CD8-positive, alpha-beta memory T cell (primary cell): ENCODE measurements around the gene SERPINA1. TPM values are rescaled to one million over a fixed set of nuclear protein-coding genes. Genes with fewer than 3 reads are reported as not detected.
A peak's percentile ranks its signal among the peaks of the same experiment; 100 is the strongest.
"Not testable (repeated sequence)": the region's sequence is repeated elsewhere in the genome, so short reads cannot be mapped to it uniquely, and the experiment has no call there.

ENCODE experiments used
- CTCF ChIA-PET: fragments of 350-600 bp; sonication (Branson Sonifier 250); formaldehyde crosslinking; loops from one replicate; lab custom pipeline; 2021; ENCODE audit warnings: antibody characterized with exemption; lab: Charles Lee
- POLR2A ChIA-PET: fragments of 350-600 bp; sonication (Branson Sonifier 250); formaldehyde crosslinking; loops from one replicate; lab custom pipeline; 2021; ENCODE audit warnings: antibody characterized with exemption; lab: Charles Lee
- DNase-seq, 5 donors: peaks; one replicate each; pipeline versions ENCODE4 v3.0.0 to v3.0.0-alpha.2; 2020 to 2022; ENCODE audit warnings: mixed read lengths in 1 of 5
- H3K27ac ChIP-seq: one replicate; pipeline ENCODE4 v1.7.0; 2013; ENCODE audit warnings: low read depth, mild to moderate bottlenecking, low read length, moderate library complexity
- H3K27me3 ChIP-seq: 2 replicates; pipeline ENCODE4 v1.7.0; 2013; ENCODE audit warnings: low read length, mild to moderate bottlenecking; ENCODE audit not compliant: insufficient read depth, poor library complexity, severe bottlenecking
- H3K36me3 ChIP-seq: 2 replicates; pipeline ENCODE4 v1.7.0; 2013; ENCODE audit warnings: mild to moderate bottlenecking, low read length, moderate library complexity; ENCODE audit not compliant: insufficient read depth
- H3K4me1 ChIP-seq: 2 replicates; pipeline ENCODE4 v1.7.0; 2013; ENCODE audit warnings: mild to moderate bottlenecking, low read length, moderate library complexity; ENCODE audit not compliant: insufficient read depth
- H3K4me3 ChIP-seq: 2 replicates; pipeline ENCODE4 v1.7.0; 2013; ENCODE audit warnings: mild to moderate bottlenecking, low read length
- H3K9me3 ChIP-seq: 2 replicates; pipeline ENCODE4 v1.7.0; 2013; ENCODE audit warnings: mild to moderate bottlenecking, low read length
- H3K27ac Mint-ChIP-seq, 8 donors: one replicate each; pipeline ENCODE4 v1.8.0; 2020 to 2021; ENCODE audit warnings: mixed read lengths in 8 of 8, mild to moderate bottlenecking in 6 of 8, inconsistent platforms in 3 of 8, moderate library complexity in 3 of 8
- H3K27me3 Mint-ChIP-seq, 2 donors: one replicate each; pipeline ENCODE4 v1.8.0; 2020 to 2021; ENCODE audit warnings: mixed read lengths in 2 of 2, mild to moderate bottlenecking in 1 of 2, moderate library complexity in 1 of 2
- H3K36me3 Mint-ChIP-seq, 3 donors: one replicate each; pipeline ENCODE4 v1.8.0; 2020 to 2021; ENCODE audit warnings: mixed read lengths in 3 of 3, inconsistent platforms in 1 of 3, mild to moderate bottlenecking in 1 of 3
- H3K4me1 Mint-ChIP-seq, 3 donors: one replicate each; pipeline ENCODE4 v1.8.0; 2020 to 2021; ENCODE audit warnings: mixed read lengths in 3 of 3, inconsistent platforms in 1 of 3, mild to moderate bottlenecking in 1 of 3
- H3K4me3 Mint-ChIP-seq, 7 donors: one replicate each; pipeline ENCODE4 v1.8.0; 2020 to 2021; ENCODE audit warnings: mixed read lengths in 7 of 7, mild to moderate bottlenecking in 6 of 7, moderate library complexity in 4 of 7, inconsistent platforms in 2 of 7
- H3K9me3 Mint-ChIP-seq, 5 donors: one replicate each; pipeline ENCODE4 v1.8.0; 2020 to 2022; ENCODE audit warnings: mixed read lengths in 5 of 5, mild to moderate bottlenecking in 3 of 5, moderate library complexity in 2 of 5, inconsistent platforms in 1 of 5
- polyA plus RNA-seq: library from polyadenylated mRNA; unstranded; fragments of 300-500 nt; fragmentation: Illumina TruSeq; gene quantifications from one replicate; pipeline ENCODE4 v1.2.3, GENCODE V29; 2021
- total RNA-seq, 2 experiments: library from RNA; stranded (reverse); gene quantifications; one replicate each; pipeline ENCODE4 v1.2.3, GENCODE V29; 2021

Gene SERPINA1
- total and polyA plus RNA-seq, 3 experiments from 2014 or later: 0.18 to 0.40 TPM; not detected in 1

DNA sequence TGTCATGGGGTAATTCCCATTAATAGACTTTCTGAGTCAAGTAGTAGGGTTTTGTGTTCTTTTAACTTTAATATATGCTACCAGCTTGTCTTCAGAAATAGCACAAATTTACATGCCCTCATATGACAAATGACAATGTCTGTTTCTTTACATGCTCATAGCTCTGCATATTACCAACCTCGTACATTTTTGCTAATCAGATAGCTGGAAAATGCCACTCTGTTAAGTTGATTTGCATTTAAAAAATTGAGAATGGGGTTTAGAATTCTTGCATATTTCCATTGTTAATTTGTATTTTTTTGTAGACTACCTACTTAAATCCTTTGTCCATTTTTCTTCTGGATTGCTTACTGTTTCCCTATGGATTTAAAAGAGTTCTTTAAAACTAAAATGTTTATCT is 31.2 kb downstream of the SERPINA1 start:
- H3K27me3 Mint-ChIP-seq: peaks cover 10 to 15% of the 10 kb centered on the region in 2 donors
- peaks cover 0 to under 1% (median 0%) of the 10 kb centered on the region in 5 donors for H3K9me3 Mint-ChIP-seq
- H3K27ac Mint-ChIP-seq: no peak overlapping the region
- H3K4me1 Mint-ChIP-seq: no peaks in the 10 kb centered on the region
- Histone ChIP-seq H3K4me3 (no peak overlapping the region), H3K27ac (no peak overlapping the region), H3K27me3 (no peaks in the 10 kb centered on the region), H3K36me3 (no peaks in the 10 kb centered on the region), H3K9me3 (no peaks in the 10 kb centered on the region), H3K4me1 (no peaks in the 10 kb centered on the region)
- no peak for DNase-seq
- no peak overlapping the region for H3K4me3 Mint-ChIP-seq
- POLR2A ChIA-PET: no interaction called here
- CTCF ChIA-PET: no interaction called here
- H3K36me3 Mint-ChIP-seq: peaks cover 0 to under 1% (median 0%) of the 10 kb centered on the region in 3 donors

DNA sequence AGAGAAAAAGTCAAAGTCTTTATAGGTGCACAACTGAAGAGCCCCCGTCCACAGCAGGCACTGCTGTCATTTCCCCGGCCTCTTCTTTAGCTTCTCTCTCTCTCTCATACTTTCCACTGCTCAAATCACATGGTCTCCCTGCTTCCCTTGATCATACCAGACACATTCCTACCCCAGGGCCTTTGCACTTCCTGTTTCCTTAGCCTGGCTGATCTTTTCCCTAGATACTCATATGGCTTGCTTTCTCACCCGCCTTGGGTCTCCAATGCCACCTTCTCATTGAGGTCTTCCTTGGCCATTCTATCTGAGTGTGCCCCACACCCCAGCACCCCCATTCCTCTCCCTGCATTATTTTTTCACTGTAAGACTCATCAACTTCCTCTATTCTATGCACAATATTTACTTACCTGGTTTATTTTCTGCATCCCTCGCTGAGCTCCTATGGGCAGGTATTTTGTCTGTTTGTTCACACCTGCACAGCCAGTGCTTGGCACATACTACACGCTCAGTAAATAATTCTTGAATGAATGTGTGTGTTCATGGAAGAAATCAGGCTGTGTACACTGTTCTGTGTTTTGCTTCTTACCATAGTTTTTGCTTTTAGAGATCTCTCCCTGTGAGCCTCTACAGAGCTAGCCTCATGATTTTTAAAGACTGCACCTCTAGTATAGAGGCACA is 31.9 kb downstream of the SERPINA1 start:
- H3K4me3 Mint-ChIP-seq: no peak overlapping the region
- Histone ChIP-seq H3K4me3 (no peak overlapping the region), H3K27ac (no peak overlapping the region), H3K36me3 (no peaks in the 10 kb centered on the region), H3K4me1 (no peaks in the 10 kb centered on the region), H3K9me3 (no peaks in the 10 kb centered on the region), H3K27me3 (no peaks in the 10 kb centered on the region)
- ChIA-PET POLR2A (no interaction called here), CTCF (no interaction called here)
- peaks cover 0 to 1% (median 0%) of the 10 kb centered on the region in 3 donors for H3K36me3 Mint-ChIP-seq
- no peaks in the 10 kb centered on the region for H3K4me1 Mint-ChIP-seq
- DNase-seq: no peak
- H3K9me3 Mint-ChIP-seq: peaks cover 0 to 5% (median 0%) of the 10 kb centered on the region in 5 donors
- peaks cover 10 to 17% of the 10 kb centered on the region in 2 donors for H3K27me3 Mint-ChIP-seq
- no peak overlapping the region for H3K27ac Mint-ChIP-seq

DNA sequence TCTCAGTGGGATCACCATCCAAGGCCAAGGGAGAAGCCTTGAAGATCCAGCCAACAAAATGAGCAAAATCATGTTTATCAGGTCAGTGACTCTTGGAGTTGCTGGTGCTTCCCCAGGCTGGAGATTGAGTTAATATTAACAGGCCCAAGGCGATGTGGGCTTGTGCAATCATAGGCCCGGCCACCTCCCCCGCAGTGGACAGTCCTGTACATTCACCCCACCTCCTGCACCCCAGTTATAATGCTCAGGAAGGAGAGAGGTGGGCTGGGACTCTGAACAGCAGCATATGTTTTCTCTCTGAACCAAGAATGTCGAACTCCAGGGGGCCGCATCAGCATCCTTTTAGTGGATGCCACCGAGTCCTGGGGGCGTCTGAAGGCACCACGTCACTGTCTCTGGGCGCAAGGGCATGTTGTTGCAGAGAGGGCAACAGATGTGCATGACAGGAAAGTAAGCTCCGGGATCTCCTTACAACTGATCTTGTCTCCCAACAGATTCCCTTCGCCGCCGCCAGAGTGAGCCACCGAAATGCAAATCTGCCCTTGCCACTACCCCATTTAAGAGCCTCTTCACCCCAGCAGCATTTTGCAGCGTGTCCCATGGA is 33.1 kb downstream of the SERPINA1 start:
- Mint-ChIP-seq H3K4me3 (no peak overlapping the region), H3K9me3 (peaks cover 0 to 5% (median 0%) of the 10 kb centered on the region in 5 donors), H3K27ac (no peak overlapping the region), H3K4me1 (no peaks in the 10 kb centered on the region), H3K27me3 (peaks cover 6 to 16% of the 10 kb centered on the region in 2 donors), H3K36me3 (peaks cover 0 to 1% (median 0%) of the 10 kb centered on the region in 3 donors)
- Histone ChIP-seq H3K4me3 (no peak overlapping the region), H3K36me3 (no peaks in the 10 kb centered on the region), H3K9me3 (no peaks in the 10 kb centered on the region), H3K27me3 (no peaks in the 10 kb centered on the region), H3K4me1 (no peaks in the 10 kb centered on the region), H3K27ac (no peak overlapping the region)
- DNase-seq: no peak
- CTCF ChIA-PET: no interaction called here
- POLR2A ChIA-PET: no interaction called here

DNA sequence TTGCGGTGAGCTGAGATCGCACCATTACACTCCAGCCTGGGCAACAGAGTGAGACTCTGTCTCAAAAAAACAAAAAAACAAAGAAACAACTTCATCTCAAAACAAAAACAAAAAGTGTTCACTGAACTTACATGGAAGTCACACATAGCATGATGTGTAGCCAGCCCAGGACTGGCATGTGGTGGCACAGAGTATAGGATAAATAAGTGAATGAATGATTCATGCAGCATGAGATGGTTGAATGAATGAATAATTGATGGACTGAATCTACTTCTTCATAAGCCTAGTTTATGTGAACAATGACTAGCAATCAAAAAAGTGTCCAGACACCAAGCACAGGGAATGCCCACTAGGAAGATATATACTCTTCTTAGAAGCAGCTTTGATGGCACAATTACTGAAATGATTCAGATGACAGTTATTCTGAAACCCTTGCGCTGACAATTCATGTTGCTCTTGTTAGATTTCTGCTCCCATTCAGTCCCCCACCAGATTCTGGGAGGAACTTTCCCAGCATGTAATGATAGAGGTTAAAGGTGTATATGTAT is 33.7 kb downstream of the SERPINA1 start:
- H3K27ac ChIP-seq: no peak overlapping the region
- H3K4me3 Mint-ChIP-seq: no peak overlapping the region
- H3K36me3 Mint-ChIP-seq: peaks cover 0 to 1% (median 0%) of the 10 kb centered on the region in 3 donors
- no peak for DNase-seq
- H3K27me3 Mint-ChIP-seq: peaks cover 6 to 13% of the 10 kb centered on the region in 2 donors
- CTCF ChIA-PET: no interaction called here
- no peaks in the 10 kb centered on the region for H3K4me1 ChIP-seq
- no peak overlapping the region for H3K4me3 ChIP-seq
- no peaks in the 10 kb centered on the region for H3K4me1 Mint-ChIP-seq
- H3K27me3 ChIP-seq: no peaks in the 10 kb centered on the region
- POLR2A ChIA-PET: no interaction called here
- H3K9me3 Mint-ChIP-seq: peaks cover 0 to 5% (median 0%) of the 10 kb centered on the region in 5 donors
- no peaks in the 10 kb centered on the region for H3K36me3 ChIP-seq
- H3K9me3 ChIP-seq: no peaks in the 10 kb centered on the region
- no peak overlapping the region for H3K27ac Mint-ChIP-seq

DNA sequence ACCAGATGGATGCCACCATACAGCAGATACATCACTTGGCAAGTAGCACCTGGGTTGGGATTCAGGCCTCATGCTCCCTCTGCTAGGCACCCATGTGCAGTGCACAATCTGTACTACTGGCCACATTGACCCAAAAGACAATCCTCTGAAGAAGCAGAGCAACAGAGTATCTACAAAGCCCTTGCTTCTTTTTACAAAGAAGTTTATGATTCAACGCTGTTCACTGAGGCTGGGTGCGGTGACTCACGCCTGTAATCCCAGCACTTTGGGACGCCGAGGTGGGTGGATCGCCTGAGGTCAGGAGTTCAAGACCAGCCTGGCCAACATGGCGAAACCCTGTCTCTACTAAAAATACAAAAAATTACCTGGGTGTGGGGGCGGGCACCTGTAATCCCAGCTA is 34.2 kb downstream of the SERPINA1 start:
- not testable (repeated sequence) for H3K4me1 Mint-ChIP-seq, H3K9me3 Mint-ChIP-seq

DNA sequence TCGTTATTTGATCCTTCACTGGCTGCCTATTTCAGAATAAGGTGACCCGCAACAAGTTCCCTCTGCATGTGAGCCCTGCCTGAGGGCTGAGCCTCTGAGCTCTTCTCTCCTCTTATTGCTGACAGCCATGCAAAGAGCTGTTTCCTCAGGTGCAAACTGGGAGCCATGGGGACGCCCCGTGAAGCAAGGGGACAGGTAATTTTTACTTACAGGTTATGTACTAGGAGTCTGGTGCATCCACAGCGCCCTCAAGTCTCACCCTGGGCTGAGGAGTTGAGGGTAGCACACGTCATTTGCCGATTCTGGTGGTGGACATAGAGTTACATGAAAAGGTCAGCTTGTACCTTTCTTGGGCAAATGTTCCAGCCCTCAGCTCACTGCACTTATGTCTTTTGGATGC is 39.1 kb downstream of the SERPINA1 start:
- Mint-ChIP-seq H3K27ac (no peak overlapping the region), H3K27me3 (peaks cover 1 to 8% of the 10 kb centered on the region in 2 donors), H3K4me1 (peaks cover 2 to 22% (median 6%) of the 10 kb centered on the region in 3 donors), H3K4me3 (no peak overlapping the region), H3K9me3 (peaks cover 0 to 5% (median 0%) of the 10 kb centered on the region in 5 donors), H3K36me3 (peaks cover 0 to 1% (median 0%) of the 10 kb centered on the region in 3 donors)
- Histone ChIP-seq H3K27me3 (no peaks in the 10 kb centered on the region), H3K27ac (no peak overlapping the region), H3K4me3 (no peak overlapping the region), H3K36me3 (no peaks in the 10 kb centered on the region), H3K4me1 (peaks cover 3% of the 10 kb centered on the region), H3K9me3 (no peaks in the 10 kb centered on the region)
- ChIA-PET CTCF (no interaction called here), POLR2A (no interaction called here)
- DNase-seq: no peak

More for the DNA sequence above, 34.2 kb downstream of the SERPINA1 start:
- H3K36me3 ChIP-seq, CTCF ChIA-PET, H3K27ac ChIP-seq, H3K36me3 Mint-ChIP-seq, H3K4me3 Mint-ChIP-seq, H3K4me1 ChIP-seq, H3K27me3 ChIP-seq, H3K4me3 ChIP-seq, DNase-seq, H3K27ac Mint-ChIP-seq, POLR2A ChIA-PET, H3K9me3 ChIP-seq: not testable (repeated sequence)
- peaks cover 4 to 13% of the 10 kb centered on the region in 2 donors for H3K27me3 Mint-ChIP-seq

DNA sequence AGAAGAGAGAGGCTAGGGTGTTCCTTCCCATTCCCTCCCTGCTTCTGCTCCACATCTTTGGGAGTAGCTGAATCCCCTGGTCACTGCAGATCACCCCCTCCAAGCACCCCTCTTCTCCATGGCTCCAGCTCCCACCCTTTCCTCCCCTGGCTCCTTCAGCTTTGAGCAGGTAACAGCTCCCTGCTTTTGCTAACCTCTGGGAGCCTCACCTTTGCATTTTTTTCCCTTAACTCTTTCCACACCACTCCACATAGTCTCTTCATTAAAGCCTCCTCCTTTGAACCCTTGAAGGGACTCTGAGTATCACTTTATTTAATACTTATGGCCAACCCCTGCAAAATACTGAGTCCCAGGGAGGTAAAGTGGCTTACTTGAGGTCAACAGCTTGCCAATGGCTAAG is 39.6 kb downstream of the SERPINA1 start:
- Mint-ChIP-seq H3K36me3 (peaks cover 0 to 1% (median 0%) of the 10 kb centered on the region in 3 donors), H3K9me3 (peaks cover 0 to 5% (median 0%) of the 10 kb centered on the region in 5 donors), H3K4me1 (peaks cover 2 to 22% (median 6%) of the 10 kb centered on the region in 3 donors), H3K4me3 (no peak overlapping the region), H3K27me3 (peaks cover 2 to 8% of the 10 kb centered on the region in 2 donors), H3K27ac (peak overlapping the region in 1 of 8 donors; percentile 23)
- no peak for DNase-seq
- H3K4me3 ChIP-seq: no peak overlapping the region
- ChIA-PET POLR2A (interaction anchor here (0.5 kb wide), 1 partner anchor 959 kb away, joined by 3 read pairs; no protein-coding TSS in a partner anchor), CTCF (no interaction called here)
- H3K36me3 ChIP-seq: no peaks in the 10 kb centered on the region
- no peaks in the 10 kb centered on the region for H3K27me3 ChIP-seq
- H3K9me3 ChIP-seq: no peaks in the 10 kb centered on the region
- H3K4me1 ChIP-seq: peaks cover 3% of the 10 kb centered on the region
- no peak overlapping the region for H3K27ac ChIP-seq

DNA sequence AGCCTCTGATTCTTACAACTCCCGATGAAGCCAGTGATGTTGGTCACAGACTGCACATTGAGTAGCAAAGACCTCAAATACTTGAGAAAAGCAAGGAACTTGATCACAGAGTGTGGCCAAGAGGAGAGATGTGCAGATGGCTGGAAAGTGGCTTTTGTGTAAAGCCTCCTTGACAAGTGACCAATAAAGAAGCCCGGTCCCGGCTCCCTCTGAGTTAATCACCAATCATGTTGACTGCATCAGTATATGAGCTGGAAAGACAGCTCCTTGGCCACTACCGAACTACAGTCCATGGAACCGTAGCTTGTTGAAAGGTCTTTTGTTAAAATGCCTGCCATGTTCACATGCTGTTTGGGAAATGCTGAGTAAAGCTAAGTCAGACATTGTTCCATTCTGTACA is 41.6 kb downstream of the SERPINA1 start:
- peaks cover 4 to 8% of the 10 kb centered on the region in 2 donors for H3K27me3 Mint-ChIP-seq
- H3K27ac Mint-ChIP-seq: peak overlapping the region in 6 of 8 donors; percentile 54 to 85 (median 74)
- Histone ChIP-seq H3K9me3 (no peaks in the 10 kb centered on the region), H3K27ac (peak overlapping the region; percentile 25), H3K4me3 (no peak overlapping the region), H3K36me3 (no peaks in the 10 kb centered on the region), H3K4me1 (peaks cover 3% of the 10 kb centered on the region), H3K27me3 (no peaks in the 10 kb centered on the region)
- H3K4me3 Mint-ChIP-seq: peak overlapping the region in 3 of 7 donors; percentile 27 to 47 (median 41)
- H3K9me3 Mint-ChIP-seq: peaks cover 0 to 2% (median 0%) of the 10 kb centered on the region in 5 donors
- H3K36me3 Mint-ChIP-seq: peaks cover 0 to 5% (median 0%) of the 10 kb centered on the region in 3 donors
- no peak for DNase-seq
- ChIA-PET POLR2A (no interaction called here), CTCF (no interaction called here)
- H3K4me1 Mint-ChIP-seq: peaks cover 2 to 28% (median 6%) of the 10 kb centered on the region in 3 donors
